Fibroblast of lung (primary cell): ENCODE measurements around the gene CHIT1. TPM values are rescaled to one million over a fixed set of nuclear protein-coding genes. Genes with fewer than 3 reads are reported as not detected.

Experiments used
- DNase-seq, 2 donors: peaks; one replicate each; pipeline versions ENCODE4 v3.0.0 to v3.0.0-alpha.2; 2010; ENCODE audit warnings: low read depth in 2 of 2
- H2AFZ ChIP-seq: 2 replicates; pipeline ENCODE4 v1.5.1; 2012; ENCODE audit warnings: low read length, control low read depth, inconsistent platforms
- H3K27ac ChIP-seq: 2 replicates; pipeline ENCODE4 v1.5.1; 2011; ENCODE audit warnings: low read length, control low read depth; ENCODE audit not compliant: insufficient read depth
- H3K27me3 ChIP-seq: 2 replicates; pipeline ENCODE4 v1.5.1; 2011; ENCODE audit warnings: mild to moderate bottlenecking, low read length; ENCODE audit not compliant: control insufficient read depth, insufficient read depth
- H3K36me3 ChIP-seq: 2 replicates; pipeline ENCODE4 v1.5.1; 2011; ENCODE audit warnings: low read length; ENCODE audit not compliant: control insufficient read depth, insufficient read depth
- H3K4me1 ChIP-seq: 2 replicates; pipeline ENCODE4 v1.5.1; 2011; ENCODE audit warnings: low read length; ENCODE audit not compliant: control insufficient read depth, insufficient read depth; ENCODE audit errors: extremely low read depth
- H3K4me2 ChIP-seq: 2 replicates; pipeline ENCODE4 v1.5.1; 2011; ENCODE audit warnings: low read length, control low read depth; ENCODE audit not compliant: insufficient read depth; ENCODE audit errors: extremely low read depth
- H3K4me3 ChIP-seq, 4 experiments: fragments of 200-600 bp in 1 of 4; sonication (generic) in 1 of 4; replicated peaks in 1 of 4; 2 replicates each; pipeline ENCODE4 v1.5.1; 2011 to 2016; ENCODE audit warnings: low read length in 4 of 4, low read depth in 3 of 4, mild to moderate bottlenecking in 3 of 4, control low read depth in 2 of 4, inconsistent platforms in 1 of 4, mixed read lengths in 1 of 4; ENCODE audit not compliant: insufficient read depth in 1 of 4; ENCODE audit errors: control extremely low read depth in 1 of 4
- H3K79me2 ChIP-seq: 2 replicates; pipeline ENCODE4 v1.5.1; 2012; ENCODE audit warnings: mild to moderate bottlenecking, low read length, inconsistent platforms; ENCODE audit not compliant: control insufficient read depth, insufficient read depth
- H3K9ac ChIP-seq: 2 replicates; pipeline ENCODE4 v1.5.1; 2011; ENCODE audit warnings: mild to moderate bottlenecking, low read length, control low read depth; ENCODE audit not compliant: insufficient read depth
- H3K9me3 ChIP-seq: 2 replicates; pipeline ENCODE4 v1.5.1; 2012; ENCODE audit warnings: low read depth, low read length; ENCODE audit not compliant: control insufficient read depth, insufficient read depth
- H4K20me1 ChIP-seq: 2 replicates; pipeline ENCODE4 v1.5.1; 2011; ENCODE audit warnings: low read length; ENCODE audit not compliant: control insufficient read depth, insufficient read depth; ENCODE audit errors: extremely low read depth
- CTCF ChIP-seq, 2 donors: IDR thresholded peaks in 1 of 2; conservative IDR thresholded peaks in 1 of 2; 1 replicate in 1 of 2; 2 replicates in 1 of 2; pipeline ENCODE4 v1.5.1; 2011 to 2012; ENCODE audit warnings: low read length in 2 of 2, control low read depth in 1 of 2, inconsistent platforms in 1 of 2, low read depth in 1 of 2, mild to moderate bottlenecking in 1 of 2
- EZH2 ChIP-seq: IDR thresholded peaks from 2 replicates; pipeline ENCODE4 v1.5.1; 2012; ENCODE audit warnings: low read length, control low read depth, mild to moderate bottlenecking; ENCODE audit errors: missing control alignments
- polyA plus RNA-seq, 2 donors: library from polyadenylated mRNA; depleted of rRNA in 1 of 2; stranded (reverse) in 1 of 2; unstranded in 1 of 2; fragments of >200 nt; gene quantifications; 2 replicates each; pipeline ENCODE4 v1.2.1, GENCODE V29; 2011 to 2012; ENCODE audit warnings: missing spikeins in 1 of 2
- total RNA-seq: library from RNA; depleted of rRNA; stranded (reverse); fragments of >200 nt; gene quantifications from 2 replicates; pipeline ENCODE4 v1.2.1, GENCODE V29; 2014

CHIT1 gene
- total and polyA plus RNA-seq, 2 donors (not counting 1 experiment from before 2014, with no cell fraction given) = not detected

DNA sequence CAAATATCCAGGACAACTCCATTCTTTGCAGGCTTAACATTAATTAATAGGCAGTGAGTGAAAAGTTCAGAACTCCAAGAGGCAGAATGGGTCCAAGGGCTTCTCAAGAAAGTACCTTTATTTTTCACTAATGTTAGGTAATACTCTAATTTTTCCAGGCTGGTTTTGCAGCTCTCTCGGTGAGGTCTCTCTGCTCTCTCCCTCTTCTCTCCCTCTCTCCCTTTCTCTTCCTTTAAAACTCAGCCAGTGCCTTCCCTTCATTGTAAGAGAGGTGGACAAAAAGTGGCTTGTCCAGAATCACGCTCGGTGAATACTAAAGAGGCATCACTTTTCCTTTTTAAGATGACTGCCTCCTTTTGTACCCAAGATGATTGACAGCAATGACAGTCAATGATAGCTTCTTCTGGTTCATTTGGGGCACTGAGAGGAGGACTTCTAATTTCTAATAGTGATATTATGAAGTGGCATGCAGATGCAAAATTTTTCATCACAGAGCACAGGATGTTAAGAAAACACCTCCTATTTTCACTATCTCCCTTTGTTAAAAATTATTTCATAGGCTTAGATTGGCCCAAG is 41.7 kb downstream of the CHIT1 start:
- Histone ChIP-seq H3K9me3 (no peaks in the 10 kb centered on the region), H3K27me3 (no peaks in the 10 kb centered on the region), H3K79me2 (no peaks in the 10 kb centered on the region), H3K4me2 (no peak overlapping the region), H3K4me3 (no peak overlapping the region), H3K4me1 (no peaks in the 10 kb centered on the region), H3K9ac (no peak overlapping the region), H3K36me3 (no peaks in the 10 kb centered on the region), H2AFZ (no peak overlapping the region), H4K20me1 (no peaks in the 10 kb centered on the region), H3K27ac (no peak overlapping the region)
- DNase-seq = no peak
- TF ChIP-seq EZH2 (no peak), CTCF (conservative IDR thresholded peaks at IDR 0.05 in 1 of 2, IDR thresholded peaks at IDR 0.05 in 1 of 2; ENCODE audit: low read depth in 1 of 2, low read length in 2 of 2) (no peak)

DNA sequence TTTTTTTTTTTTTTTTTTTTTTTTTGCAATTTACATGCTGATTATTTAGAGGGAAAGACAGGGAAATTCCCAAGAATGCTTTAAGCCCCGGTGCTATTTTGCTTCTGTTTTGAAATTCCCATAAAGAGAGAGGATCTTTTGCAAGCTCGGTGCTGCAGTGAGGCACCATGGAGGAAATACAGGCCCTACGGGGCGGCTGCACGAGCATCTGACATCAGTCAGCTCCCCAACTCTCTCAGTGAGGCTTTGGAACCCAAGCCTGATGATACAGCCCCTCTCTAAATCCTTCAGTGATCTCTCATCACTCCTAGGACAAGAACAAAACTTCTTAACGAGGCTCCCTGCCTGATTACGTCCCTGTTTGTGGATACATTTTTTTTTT is 42.2 kb downstream of the CHIT1 start:
- H3K27me3 ChIP-seq = no peaks in the 10 kb centered on the region
- TF ChIP-seq EZH2 (no peak), CTCF (conservative IDR thresholded peaks at IDR 0.05 in 1 of 2, IDR thresholded peaks at IDR 0.05 in 1 of 2; ENCODE audit: low read depth in 1 of 2, low read length in 2 of 2) (no peak)
- no peak overlapping the region for H3K27ac ChIP-seq
- DNase-seq = no peak
- no peaks in the 10 kb centered on the region for H3K79me2 ChIP-seq
- no peaks in the 10 kb centered on the region for H3K36me3 ChIP-seq
- no peaks in the 10 kb centered on the region for H3K4me1 ChIP-seq
- H3K9me3 ChIP-seq = no peaks in the 10 kb centered on the region
- H4K20me1 ChIP-seq = no peaks in the 10 kb centered on the region
- H2AFZ ChIP-seq = no peak overlapping the region
- no peak overlapping the region for H3K4me3 ChIP-seq
- H3K4me2 ChIP-seq = no peak overlapping the region
- H3K9ac ChIP-seq = no peak overlapping the region

- TF ChIP-seq EZH2 = no peak
- no peak for TF ChIP-seq CTCF (conservative IDR thresholded peaks at IDR 0.05 in 1 of 2, IDR thresholded peaks at IDR 0.05 in 1 of 2; ENCODE audit: low read depth in 1 of 2, low read length in 2 of 2)
- no peaks in the 10 kb centered on the region for H3K36me3 ChIP-seq
- no peak within 1 kb of the TSS for H3K4me3 ChIP-seq
- no peak within 1 kb of the TSS for H2AFZ ChIP-seq
- H3K79me2 ChIP-seq = no peaks in the 10 kb centered on the region
- DNase-seq = peak in 1 of 2 donors; percentile 13
- no peak within 1 kb of the TSS for H3K4me2 ChIP-seq
- H4K20me1 ChIP-seq = no peaks in the 10 kb centered on the region
- no peaks in the 10 kb centered on the region for H3K4me1 ChIP-seq
- H3K27ac ChIP-seq = no peak within 1 kb of the TSS
- H3K9ac ChIP-seq = no peak within 1 kb of the TSS
- no peaks in the 10 kb centered on the region for H3K9me3 ChIP-seq
- H3K27me3 ChIP-seq = no peaks in the 10 kb centered on the region
These were observed 42.8 kb downstream of the CHIT1 start, which contains the start of gene CHI3L1 for GRCh38 chr1:203186446-203187303. TSS of gene CHI3L1 (minus strand) at chr1:203186704. CDS start at chr1:203186623, 81 bp downstream.
